Testis (tissue), 3 donors: ENCODE results near the gene NAGPA. TPM values are rescaled to one million over a fixed set of nuclear protein-coding genes. Genes with fewer than 3 reads are reported as not detected.
"Not testable (repeated sequence)": the region's sequence is repeated elsewhere in the genome, so short reads cannot be mapped to it uniquely, and the experiment has no call there.

Experiments
- DNase-seq: peaks from one replicate; pipeline ENCODE4 v3.0.0-alpha.2; 2019
- H3K27ac ChIP-seq, 2 donors: fragments of 200-600 bp; sonication (generic); one replicate each; pipeline ENCODE4 v1.5.1; 2019
- H3K27me3 ChIP-seq: fragments of 200-600 bp; sonication (generic); one replicate; pipeline ENCODE4 v1.5.1; 2019
- H3K36me3 ChIP-seq: fragments of 200-600 bp; sonication (generic); one replicate; pipeline ENCODE4 v1.5.1; 2017; ENCODE audit warnings: low read depth; ENCODE audit errors: missing control alignments
- H3K4me1 ChIP-seq: fragments of 200-600 bp; sonication (generic); one replicate; pipeline ENCODE4 v1.5.1; 2019
- H3K4me3 ChIP-seq, 2 donors: fragments of 200-600 bp; sonication (generic); one replicate each; pipeline ENCODE4 v1.5.1; 2017 to 2019
- H3K9me3 ChIP-seq: fragments of 200-600 bp; sonication (generic); one replicate; pipeline ENCODE4 v1.5.1; 2017
- POLR2A ChIP-seq: fragments of 450-650 bp; IDR thresholded peaks from one replicate; pipeline ENCODE4 v1.6.1; 2017; ENCODE audit warnings: antibody characterized with exemption, mild to moderate bottlenecking, moderate library complexity
- WGBS, 2 donors: methylation state at CpG; one replicate each; pipeline ENCODE4 v1.1.5; 2018; 5-methylcytosine and 5-hydroxymethylcytosine counted together
- intact Hi-C: fragments of 100-400 bp; cut with DNase I; formaldehyde crosslinking; loops from one replicate; pipeline ENCODE4 v1.15.1; 2023; ENCODE audit warnings: low total_unique reads
- polyA plus RNA-seq: library from polyadenylated mRNA; stranded (reverse); fragments of 350-450 nt; fragmentation: Illumina TruSeq; extraction: RNeasy Lipid Tissue Mini Kit (QIAGEN cat#74804); gene quantifications from one replicate; pipeline ENCODE4 v1.2.3, GENCODE V29; 2014; ENCODE audit warnings: low read depth, low replicate concordance; ENCODE audit not compliant: insufficient read depth
- total RNA-seq, 2 donors: library from RNA; depleted of rRNA; stranded (reverse); fragments of >200 nt; gene quantifications; one replicate each; pipeline ENCODE4 v1.2.3, GENCODE V29; 2016
- TF ChIP-seq, protein P1 (sequence below), 3 experiments: fragments of 450-650 bp in 2 of 3; fragments of 200-600 bp in 1 of 3; sonication (generic) in 1 of 3; IDR thresholded peaks; one replicate each; pipeline ENCODE4 v1.5.1; 2016 to 2019; ENCODE audit warnings: antibody characterized with exemption in 3 of 3, mild to moderate bottlenecking in 2 of 3, moderate library complexity in 1 of 3

Gene NAGPA
- total and polyA plus RNA-seq, 3 donors from 2014 or later = 11.4 to 39.0 (median 38.7) TPM

GRCh38 chr16:5075637-5076036, 41.9 kb upstream of the NAGPA start:
- 82% methylated on average over 5 of the region's 5 CpGs for WGBS, 2 donors
- intact Hi-C loops = no loop called here

GRCh38 chr16:5073771-5074170, 40.0 kb upstream of the NAGPA start:
- DNase-seq, H3K27ac ChIP-seq, intact Hi-C loops, H3K36me3 ChIP-seq, H3K27me3 ChIP-seq, H3K4me3 ChIP-seq, H3K9me3 ChIP-seq: not testable (repeated sequence)
- WGBS, 2 donors = 96 to 97% methylated on average over 15 of the region's 15 CpGs
- H3K4me1 ChIP-seq = peaks cover 11% of the 10 kb centered on the region

More at GRCh38 chr16:5075637-5076036, 41.9 kb upstream of the NAGPA start:
- no peak overlapping the region for H3K4me3 ChIP-seq
- H3K27ac ChIP-seq = no peak overlapping the region
- peaks cover 11% of the 10 kb centered on the region for H3K4me1 ChIP-seq
- TF ChIP-seq, protein P1, sequence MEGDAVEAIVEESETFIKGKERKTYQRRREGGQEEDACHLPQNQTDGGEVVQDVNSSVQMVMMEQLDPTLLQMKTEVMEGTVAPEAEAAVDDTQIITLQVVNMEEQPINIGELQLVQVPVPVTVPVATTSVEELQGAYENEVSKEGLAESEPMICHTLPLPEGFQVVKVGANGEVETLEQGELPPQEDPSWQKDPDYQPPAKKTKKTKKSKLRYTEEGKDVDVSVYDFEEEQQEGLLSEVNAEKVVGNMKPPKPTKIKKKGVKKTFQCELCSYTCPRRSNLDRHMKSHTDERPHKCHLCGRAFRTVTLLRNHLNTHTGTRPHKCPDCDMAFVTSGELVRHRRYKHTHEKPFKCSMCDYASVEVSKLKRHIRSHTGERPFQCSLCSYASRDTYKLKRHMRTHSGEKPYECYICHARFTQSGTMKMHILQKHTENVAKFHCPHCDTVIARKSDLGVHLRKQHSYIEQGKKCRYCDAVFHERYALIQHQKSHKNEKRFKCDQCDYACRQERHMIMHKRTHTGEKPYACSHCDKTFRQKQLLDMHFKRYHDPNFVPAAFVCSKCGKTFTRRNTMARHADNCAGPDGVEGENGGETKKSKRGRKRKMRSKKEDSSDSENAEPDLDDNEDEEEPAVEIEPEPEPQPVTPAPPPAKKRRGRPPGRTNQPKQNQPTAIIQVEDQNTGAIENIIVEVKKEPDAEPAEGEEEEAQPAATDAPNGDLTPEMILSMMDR (IDR thresholded peaks at IDR 0.05) = no peak
- TF ChIP-seq POLR2A = no peak
- no peaks in the 10 kb centered on the region for H3K9me3 ChIP-seq
- H3K36me3 ChIP-seq = no peaks in the 10 kb centered on the region
- no peaks in the 10 kb centered on the region for H3K27me3 ChIP-seq
- DNase-seq = no peak

- whole genome bisulfite sequencing, 2 donors = 79 to 87% methylated on average over 2 of the region's 2 CpGs
- Histone ChIP-seq H3K27ac (no peak overlapping the region), H3K27me3 (no peaks in the 10 kb centered on the region), H3K4me1 (peaks cover 11% of the 10 kb centered on the region), H3K9me3 (no peaks in the 10 kb centered on the region), H3K36me3 (no peaks in the 10 kb centered on the region), H3K4me3 (no peak overlapping the region)
- no peak for TF ChIP-seq POLR2A
- TF ChIP-seq, protein P1 (IDR thresholded peaks at IDR 0.05) = no peak
- no peak for DNase-seq
- intact Hi-C loops = no loop called here
Measured at GRCh38 chr16:5073279-5073629, 39.5 kb upstream of the NAGPA start.

- TF ChIP-seq POLR2A = no peak
- TF ChIP-seq, protein P1 (IDR thresholded peaks at IDR 0.05) = no peak
- intact Hi-C loops = no loop called here
Measured at GRCh38 chr16:5072334-5073278, 38.9 kb upstream of the NAGPA start.

GRCh38 chr16:5071681-5072333, 38.1 kb upstream of the NAGPA start, which contains the start of gene ALG1:
ALG1 (plus strand) TSS chr16:5071843; CDS start chr16:5071850, 7 bp downstream.
- H3K4me1 ChIP-seq = peaks cover 11% of the 10 kb centered on the region
- WGBS, 2 donors = 0% methylated on average over 16 to 45 of the region's 53 CpGs
- TF ChIP-seq, protein P1 (IDR thresholded peaks at IDR 0.05) = no peak
- peak; percentile 15 for TF ChIP-seq POLR2A
- intact Hi-C loops = no loop called here
- H3K4me3 ChIP-seq = peak within 1 kb of the TSS; percentile 62 to 85
- no peaks in the 10 kb centered on the region for H3K27me3 ChIP-seq
- peak; percentile 92 for DNase-seq
- peak within 1 kb of the TSS; percentile 64 to 85 for H3K27ac ChIP-seq
- no peaks in the 10 kb centered on the region for H3K36me3 ChIP-seq
- H3K9me3 ChIP-seq = no peaks in the 10 kb centered on the region

More at GRCh38 chr16:5072334-5073278, 38.9 kb upstream of the NAGPA start:
- Histone ChIP-seq H3K27me3 (no peaks in the 10 kb centered on the region), H3K4me1 (peaks cover 11% of the 10 kb centered on the region), H3K4me3 (peak overlapping the region; percentile 62 to 85), H3K9me3 (no peaks in the 10 kb centered on the region), H3K36me3 (no peaks in the 10 kb centered on the region), H3K27ac (peak overlapping the region; percentile 64 to 85)
- DNase-seq = no peak
- 38 to 47% methylated on average over 12 of the region's 12 CpGs for WGBS, 2 donors
